Endothelial cell of umbilical vein (primary cell): ENCODE data around the gene ANGPTL2. TPM values are rescaled to one million over a fixed set of nuclear protein-coding genes. Genes with fewer than 3 reads are reported as not detected.

Experiments used
- BruUV-seq: library from RNA; stranded (reverse); fragments of 400-500 nt; replicated peaks from 2 replicates; lab custom pipeline; 2021; lab: Mats Ljungman, UMichigan
- CTCF ChIA-PET: fragments of 300-600, 350-600 bp; sonication (Branson Sonifier 250); formaldehyde crosslinking; loops from one replicate; lab custom pipeline; 2021; ENCODE audit warnings: antibody characterized with exemption, inconsistent platforms; lab: Charles Lee
- POLR2A ChIA-PET: fragments of 300-600, 350-600 bp; sonication (Branson Sonifier 250); formaldehyde crosslinking; loops from one replicate; lab custom pipeline; 2021; ENCODE audit warnings: antibody characterized with exemption, inconsistent platforms; lab: Charles Lee
- DNase-seq: peaks from one replicate; pipeline ENCODE4 v3.0.0-alpha.2; 2011; ENCODE audit warnings: low read depth, low spot score
- FAIRE-seq: peaks from 2 replicates; lab custom pipeline; 2011; peaks lifted over from hg19 to GRCh38; lab: Jason Lieb, UNC
- H2AFZ ChIP-seq: 2 replicates; pipeline ENCODE4 v1.6.0; 2012; ENCODE audit warnings: low read depth, low read length, control low read depth, inconsistent platforms
- H3K27ac ChIP-seq: 2 replicates; pipeline ENCODE4 v1.5.1; 2011; ENCODE audit warnings: low read depth, mild to moderate bottlenecking, control low read depth, low read length, moderate library complexity; ENCODE audit not compliant: insufficient read depth
- H3K27me3 ChIP-seq, 2 experiments: 2 replicates each; pipeline versions ENCODE4 v1.6.0 to v1.6.1; 2011; ENCODE audit warnings: low read length in 2 of 2, mixed read lengths in 1 of 2; ENCODE audit not compliant: control insufficient read depth in 2 of 2, insufficient read depth in 2 of 2
- H3K36me3 ChIP-seq, 2 experiments: 2 replicates in 1 of 2; 3 replicates in 1 of 2; pipeline ENCODE4 v1.5.1; 2011; ENCODE audit warnings: low read length in 2 of 2, mild to moderate bottlenecking in 1 of 2, moderate library complexity in 1 of 2; ENCODE audit not compliant: control insufficient read depth in 2 of 2, insufficient read depth in 2 of 2; ENCODE audit errors: extremely low read depth in 1 of 2
- H3K4me1 ChIP-seq: 3 replicates; pipeline ENCODE4 v1.5.1; 2011; ENCODE audit warnings: mild to moderate bottlenecking, low read length; ENCODE audit not compliant: control insufficient read depth, insufficient read depth; ENCODE audit errors: extremely low read depth
- H3K4me2 ChIP-seq: 2 replicates; pipeline ENCODE4 v1.6.1; 2011; ENCODE audit warnings: low read length, control low read depth, mixed read lengths; ENCODE audit not compliant: insufficient read depth
- H3K4me3 ChIP-seq, 3 experiments: fragments of 200-600 bp in 1 of 3; sonication (generic), shearing (Covaris generic) in 1 of 3; replicated peaks in 1 of 3; 2 replicates each; pipeline ENCODE4 v1.5.1; 2011 to 2016; ENCODE audit warnings: control low read depth in 3 of 3, low read length in 3 of 3, mild to moderate bottlenecking in 2 of 3, inconsistent platforms in 1 of 3, low read depth in 1 of 3, moderate library complexity in 1 of 3; ENCODE audit not compliant: insufficient read depth in 1 of 3
- H3K79me2 ChIP-seq: 2 replicates; pipeline ENCODE4 v1.6.0; 2012; ENCODE audit warnings: low read length, inconsistent platforms; ENCODE audit not compliant: control insufficient read depth, insufficient read depth
- H3K9ac ChIP-seq: replicated peaks from 2 replicates; pipeline ENCODE3; 2011; ENCODE audit warnings: low read length, control low read depth; ENCODE audit not compliant: insufficient read depth; ENCODE audit errors: extremely low read depth
- H3K9me1 ChIP-seq: replicated peaks from 3 replicates; pipeline ENCODE4 v1.6.0; 2011; ENCODE audit warnings: mild to moderate bottlenecking, low read length; ENCODE audit not compliant: control insufficient read depth, insufficient read depth; ENCODE audit errors: extremely low read depth
- H3K9me3 ChIP-seq: replicated peaks from 2 replicates; pipeline ENCODE4 v1.5.1; 2012; ENCODE audit warnings: low read length, inconsistent platforms; ENCODE audit not compliant: control insufficient read depth, insufficient read depth
- H4K20me1 ChIP-seq: replicated peaks from 2 replicates; pipeline ENCODE3; 2011; ENCODE audit warnings: mild to moderate bottlenecking, low read length; ENCODE audit not compliant: control insufficient read depth, insufficient read depth; ENCODE audit errors: extremely low read depth
- EZH2 ChIP-seq: IDR thresholded peaks from 2 replicates; pipeline ENCODE4 v1.6.1; 2012; ENCODE audit warnings: borderline replicate concordance, low read depth, mild to moderate bottlenecking, moderate library complexity, low read length, inconsistent platforms; ENCODE audit not compliant: severe bottlenecking
- FOS ChIP-seq: IDR thresholded peaks from 2 replicates; pipeline ENCODE4 v1.6.1; 2011; ENCODE audit warnings: mild to moderate bottlenecking, low read length, moderate library complexity, borderline replicate concordance; ENCODE audit not compliant: insufficient read depth
- GATA2 ChIP-seq: IDR thresholded peaks from 2 replicates; pipeline ENCODE4 v1.7.0; 2011; ENCODE audit warnings: low read depth, mild to moderate bottlenecking, moderate library complexity, mixed read lengths, low read length; ENCODE audit not compliant: insufficient read length, insufficient read depth
- JUN ChIP-seq: IDR thresholded peaks from 2 replicates; pipeline ENCODE4 v1.6.1; 2011; ENCODE audit warnings: borderline replicate concordance, low read depth; ENCODE audit not compliant: insufficient read length, insufficient read depth
- MYC ChIP-seq: IDR thresholded peaks from one replicate; pipeline ENCODE4 v1.6.1; 2011; ENCODE audit warnings: mild to moderate bottlenecking, low read depth, low read length
- POLR2A ChIP-seq: IDR thresholded peaks from 2 replicates; pipeline ENCODE4 v1.6.1; 2012; ENCODE audit warnings: low read depth, mild to moderate bottlenecking, control low read depth, low read length
- POLR2AphosphoS5 ChIP-seq: IDR thresholded peaks from 2 replicates; pipeline ENCODE4 v1.6.1; 2012; ENCODE audit warnings: low read depth, mild to moderate bottlenecking, control low read depth, low read length, moderate library complexity; ENCODE audit not compliant: insufficient read depth
- dilution Hi-C: fragments of 300-500 bp; cut with MboI; formaldehyde crosslinking; loops from one replicate; pipeline ENCODE4 v1.15.0; 2019; ENCODE audit warnings: low sequenced_read_pairs; ENCODE audit not compliant: extremely low pct_ligation_motif_present
- intact Hi-C: fragments of 100-400 bp; cut with micrococcal nuclease; formaldehyde crosslinking; loops from one replicate; pipeline ENCODE4 v1.10.0; 2022
- polyA plus RNA-seq, 4 experiments: library from polyadenylated mRNA; depleted of rRNA in 3 of 4; stranded (reverse) in 3 of 4; unstranded in 1 of 4; fragments of >200 nt; gene quantifications; 2 replicates each; pipeline versions ENCODE4 v1.2.1 to v1.2.3, GENCODE V29; 2011 to 2012; ENCODE audit warnings: missing spikeins in 1 of 4
- total RNA-seq: library from RNA; stranded (reverse); gene quantifications from 2 replicates; pipeline ENCODE4 v1.2.3, GENCODE V29; 2021
- TF ChIP-seq, protein P1 (sequence below), 2 donors: IDR thresholded peaks; 1 replicate in 1 of 2; 2 replicates in 1 of 2; pipeline ENCODE4 v1.5.1; 2011; ENCODE audit warnings: low read length in 2 of 2, mild to moderate bottlenecking in 2 of 2, moderate library complexity in 2 of 2, control low read depth in 1 of 2, inconsistent platforms in 1 of 2, low read depth in 1 of 2; ENCODE audit not compliant: insufficient read depth in 1 of 2; ENCODE audit errors: extremely low read depth in 1 of 2

The ANGPTL2 gene
- total and polyA plus RNA-seq, 2 donors (not counting 3 experiments of a cell fraction or from before 2014, with no cell fraction given), result 15.1 to 24.5 TPM

DNA sequence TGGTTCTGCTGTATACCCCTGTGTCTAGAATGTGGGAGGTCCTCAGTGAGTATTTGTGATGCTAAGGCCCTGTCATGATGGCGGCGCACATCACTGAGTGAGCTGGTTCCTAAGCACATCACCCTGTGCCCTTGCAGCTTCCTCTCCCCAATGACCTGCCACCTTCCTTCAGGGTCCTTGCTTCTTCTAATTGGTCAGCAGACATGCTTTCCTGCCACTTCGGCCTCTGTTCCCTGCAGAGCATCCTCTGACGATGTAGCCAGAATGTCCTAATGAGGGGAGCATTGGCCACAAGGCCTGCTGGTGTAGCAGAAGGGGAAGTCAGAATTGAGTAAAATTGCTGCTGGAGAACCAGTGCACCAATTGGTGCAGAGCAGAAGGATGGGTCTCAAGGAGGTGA is 31.1 kb upstream of the ANGPTL2 start:
- no peak overlapping the region for H3K4me2 ChIP-seq
- DNase-seq (no peak), FAIRE-seq (no peak)
- dilution Hi-C loops, result no loop called here
- no peaks in the 10 kb centered on the region for H3K9me1 ChIP-seq
- no peak overlapping the region for H3K9ac ChIP-seq
- no TSS peak for BruUV-seq
- H3K27ac ChIP-seq, result no peak overlapping the region
- TF ChIP-seq FOS (no peak), POLR2AphosphoS5 (no peak), POLR2A (no peak), JUN (no peak), MYC (no peak), EZH2 (no peak), GATA2 (no peak)
- TF ChIP-seq, protein P1, sequence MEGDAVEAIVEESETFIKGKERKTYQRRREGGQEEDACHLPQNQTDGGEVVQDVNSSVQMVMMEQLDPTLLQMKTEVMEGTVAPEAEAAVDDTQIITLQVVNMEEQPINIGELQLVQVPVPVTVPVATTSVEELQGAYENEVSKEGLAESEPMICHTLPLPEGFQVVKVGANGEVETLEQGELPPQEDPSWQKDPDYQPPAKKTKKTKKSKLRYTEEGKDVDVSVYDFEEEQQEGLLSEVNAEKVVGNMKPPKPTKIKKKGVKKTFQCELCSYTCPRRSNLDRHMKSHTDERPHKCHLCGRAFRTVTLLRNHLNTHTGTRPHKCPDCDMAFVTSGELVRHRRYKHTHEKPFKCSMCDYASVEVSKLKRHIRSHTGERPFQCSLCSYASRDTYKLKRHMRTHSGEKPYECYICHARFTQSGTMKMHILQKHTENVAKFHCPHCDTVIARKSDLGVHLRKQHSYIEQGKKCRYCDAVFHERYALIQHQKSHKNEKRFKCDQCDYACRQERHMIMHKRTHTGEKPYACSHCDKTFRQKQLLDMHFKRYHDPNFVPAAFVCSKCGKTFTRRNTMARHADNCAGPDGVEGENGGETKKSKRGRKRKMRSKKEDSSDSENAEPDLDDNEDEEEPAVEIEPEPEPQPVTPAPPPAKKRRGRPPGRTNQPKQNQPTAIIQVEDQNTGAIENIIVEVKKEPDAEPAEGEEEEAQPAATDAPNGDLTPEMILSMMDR (IDR thresholded peaks at IDR 0.05; ENCODE audit: extremely low read depth in 1 of 2, insufficient read depth in 1 of 2, low read depth in 1 of 2, low read length in 2 of 2), result no peak
- H3K9me3 ChIP-seq, result no peaks in the 10 kb centered on the region
- no peaks in the 10 kb centered on the region for H3K36me3 ChIP-seq
- no peak overlapping the region for H3K4me3 ChIP-seq
- no peaks in the 10 kb centered on the region for H3K27me3 ChIP-seq
- no peak overlapping the region for H2AFZ ChIP-seq
- CTCF ChIA-PET, result interaction anchor here (1.8 kb wide), 1 partner anchor 30 kb away, joined by 7 read pairs; the partner anchor contains the start of gene ANGPTL2
- POLR2A ChIA-PET, result no interaction called here
- no peaks in the 10 kb centered on the region for H4K20me1 ChIP-seq
- H3K4me1 ChIP-seq, result peaks cover 14% of the 10 kb centered on the region
- intact Hi-C loops, result no loop called here
- H3K79me2 ChIP-seq, result no peaks in the 10 kb centered on the region
